Stimulated activated CD4-positive, alpha-beta T cell treated with anti-CD3 and anti-CD28 coated beads, Interleukin-2, amount 100 ng/mL, for 48 hours (primary cell): ENCODE results near the gene ZNRF2.
A peak's percentile ranks its signal among the peaks of the same experiment; 100 is the strongest.
"Not testable (repeated sequence)": the region's sequence is repeated elsewhere in the genome, so short reads cannot be mapped to it uniquely, and the experiment has no call there.

ENCODE experiments used
- DNase-seq, 2 donors: peaks; one replicate each; pipeline ENCODE4 v3.0.0-alpha.2; 2020

ZNRF2 gene

DNA sequence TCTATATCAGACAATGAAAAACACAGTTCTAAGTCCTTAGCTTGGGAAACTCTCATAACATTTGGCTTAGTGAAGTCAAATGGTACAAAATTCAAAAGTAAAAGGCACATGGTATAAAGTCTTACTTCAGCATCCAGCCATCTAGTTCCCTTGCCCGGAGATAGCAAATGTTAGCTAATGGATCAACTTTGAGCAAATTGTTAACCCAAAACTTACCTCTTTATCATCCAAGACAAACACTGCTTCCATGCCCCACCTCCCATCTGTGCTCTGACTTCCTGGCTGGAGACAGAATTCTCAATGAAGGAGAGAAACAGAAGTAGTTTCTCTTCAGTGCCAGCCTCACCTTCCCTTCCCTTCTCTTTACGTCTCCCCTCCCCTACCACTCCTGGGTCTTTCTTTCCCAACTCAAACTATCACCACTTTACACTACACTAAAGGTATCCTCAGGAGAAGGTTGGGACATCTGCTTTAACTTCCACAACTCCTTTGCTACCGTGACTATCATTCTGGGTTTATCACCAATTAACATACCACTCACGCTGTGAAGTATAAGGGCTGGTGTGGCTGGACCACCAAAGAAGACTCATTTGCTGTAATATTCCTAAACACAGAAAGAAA, 21.2 kb upstream of the ZNRF2 start:
- DNase-seq, result no peak

DNA sequence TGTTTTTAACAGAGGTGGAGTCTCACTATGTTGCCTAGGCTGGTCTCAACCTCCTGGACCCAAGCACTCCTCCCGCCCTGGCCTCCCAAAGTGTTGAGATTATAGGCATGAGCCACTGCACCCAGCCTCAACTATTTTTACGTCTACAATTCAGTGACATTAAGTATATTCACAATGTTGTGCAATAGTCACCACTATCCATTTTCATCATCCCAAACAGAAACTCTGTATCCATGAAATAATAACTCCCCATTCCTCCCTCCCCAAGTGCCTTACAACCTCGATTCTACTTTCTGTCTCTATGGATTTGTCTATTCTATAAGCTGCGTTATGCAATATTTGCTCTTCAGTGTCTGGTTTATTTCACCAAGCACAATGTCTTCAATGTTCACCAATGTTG, 20.3 kb upstream of the ZNRF2 start:
- no peak for DNase-seq

DNA sequence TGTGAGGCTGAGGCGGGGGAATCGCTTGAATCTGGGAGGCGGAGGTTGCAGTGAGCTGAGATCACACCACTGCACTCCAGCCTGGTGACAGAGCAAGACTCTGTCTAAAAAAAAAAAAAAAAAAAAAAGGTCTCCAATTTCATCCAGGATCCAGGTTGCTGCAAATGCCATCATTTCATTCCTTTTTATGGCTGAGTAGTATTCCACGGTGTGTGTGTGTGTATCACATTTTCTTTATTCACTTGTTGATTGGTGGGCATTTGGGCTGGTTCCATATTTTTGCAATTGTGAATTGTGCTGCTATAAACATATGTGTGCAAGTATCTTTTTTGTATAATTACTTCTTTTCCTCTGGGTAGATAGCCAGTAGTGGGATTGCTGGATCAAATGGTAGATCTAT, 19.2 kb upstream of the ZNRF2 start:
- DNase-seq, result not testable (repeated sequence)

DNA sequence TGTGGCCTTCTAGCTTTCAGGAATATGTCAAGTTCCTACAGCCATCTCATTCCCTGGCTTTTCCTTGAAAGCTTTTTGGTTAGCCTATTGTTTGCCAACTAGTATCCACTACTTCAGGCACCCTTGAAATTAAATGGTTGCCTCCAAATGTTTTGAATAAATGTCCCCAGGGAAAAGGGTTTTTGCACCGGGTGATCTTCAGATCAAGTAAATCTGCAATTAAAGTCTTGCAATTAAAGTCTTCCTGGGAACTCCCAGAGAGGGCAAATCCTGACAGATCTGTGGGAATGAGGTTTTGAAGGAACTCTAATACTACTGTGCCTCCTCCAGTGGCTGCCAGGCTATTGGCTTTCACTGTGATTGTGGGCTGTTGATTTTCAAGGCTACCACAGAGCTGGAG, 17.7 kb upstream of the ZNRF2 start:
- DNase-seq, result no peak

DNA sequence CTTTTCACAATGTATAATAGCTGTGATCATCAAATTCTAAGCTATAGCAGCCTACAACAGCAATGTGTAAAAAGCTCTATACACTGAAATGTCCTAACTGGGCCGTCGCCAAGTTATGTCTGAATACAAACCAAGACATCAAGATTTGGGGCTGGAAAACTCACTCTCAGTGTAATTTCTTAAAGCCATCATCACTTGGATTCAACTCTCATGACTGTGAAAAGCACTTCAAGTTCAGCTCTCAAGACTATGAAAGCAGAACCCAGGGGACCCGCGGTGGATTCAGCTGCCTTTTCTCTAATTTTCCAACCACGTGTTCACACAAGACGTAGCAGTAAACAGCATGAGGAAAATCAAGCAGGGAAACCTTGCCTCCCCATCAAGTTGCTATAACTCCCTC, 15.8 kb upstream of the ZNRF2 start:
- DNase-seq, result no peak

DNA sequence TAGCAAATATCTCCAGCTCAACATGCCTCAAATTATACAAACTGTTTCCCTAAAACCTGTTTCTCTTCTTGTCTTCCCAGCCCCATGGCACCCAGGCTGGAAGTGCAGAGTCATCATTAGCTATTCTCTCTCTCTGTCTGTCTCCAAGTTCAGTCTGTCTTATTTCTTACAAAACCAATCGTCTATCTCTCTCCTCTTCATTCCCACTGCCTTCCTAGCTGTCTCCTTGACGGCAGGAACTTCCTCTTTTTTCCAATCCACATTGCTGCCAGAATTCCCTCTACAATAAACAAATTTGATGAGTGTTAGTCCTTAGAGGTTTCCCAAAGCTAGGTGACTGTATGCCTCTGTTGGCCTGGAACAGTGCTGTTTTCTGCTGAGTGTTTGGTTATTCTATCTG, 14.9 kb upstream of the ZNRF2 start:
- DNase-seq, result no peak

DNA sequence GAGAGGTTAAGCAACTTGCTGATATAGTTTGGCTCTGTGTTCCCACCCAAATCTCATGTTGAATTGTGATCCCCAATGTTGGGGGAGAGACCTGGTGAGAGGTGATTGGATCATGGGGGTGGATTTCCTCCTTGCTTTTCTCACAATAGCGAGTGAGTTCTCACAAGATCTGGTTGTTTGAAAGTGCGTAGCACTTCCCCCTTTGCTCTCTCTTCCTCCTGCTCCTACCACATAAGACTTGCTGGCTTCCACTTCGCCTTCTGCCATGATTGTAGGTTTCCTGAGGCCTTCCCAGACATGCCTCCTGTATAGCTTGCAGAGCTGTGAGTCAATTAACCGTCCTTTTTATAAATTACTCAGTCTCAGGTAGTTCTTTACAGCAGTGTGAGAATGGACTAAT, 13.5 kb upstream of the ZNRF2 start:
- DNase-seq, result no peak

DNA sequence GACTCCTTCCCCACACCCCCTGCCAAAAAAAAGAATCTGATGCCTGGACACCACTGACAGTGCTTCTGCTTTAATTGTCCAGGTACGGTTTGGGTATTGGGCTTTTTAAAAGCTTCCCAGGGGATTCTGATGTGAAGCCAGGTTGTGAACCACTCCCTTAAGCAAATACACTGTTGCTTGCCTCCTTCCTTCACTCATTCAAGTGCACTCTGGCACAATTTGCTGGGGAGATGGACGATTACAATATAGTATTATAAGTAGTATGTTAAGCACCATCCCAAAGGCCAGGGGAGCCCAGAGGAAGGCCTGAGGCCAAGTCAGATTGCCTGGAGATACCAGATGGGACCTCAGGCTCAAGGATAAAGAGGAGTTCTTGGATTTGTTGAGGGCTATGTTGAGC, 12.3 kb upstream of the ZNRF2 start:
- no peak for DNase-seq

DNA sequence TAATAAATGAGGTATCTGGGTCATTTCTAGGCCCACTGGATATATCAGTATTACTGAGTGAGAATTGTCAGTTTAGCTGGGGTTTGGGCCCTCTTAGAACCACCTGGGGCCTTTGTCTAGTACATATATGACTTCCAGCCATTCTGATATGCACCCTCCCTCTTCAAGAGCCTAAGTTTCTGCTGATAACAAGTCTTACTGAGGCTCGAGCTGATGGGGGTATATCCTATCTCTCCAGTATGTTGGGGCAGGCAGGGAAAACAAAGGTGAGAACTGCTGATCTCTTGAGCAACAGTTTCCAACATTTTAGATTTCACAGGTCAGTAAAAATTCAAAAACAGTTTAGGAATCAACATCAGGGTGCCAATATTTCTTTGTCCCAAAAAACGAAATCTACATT, 10.8 kb upstream of the ZNRF2 start:
- no peak for DNase-seq

DNA sequence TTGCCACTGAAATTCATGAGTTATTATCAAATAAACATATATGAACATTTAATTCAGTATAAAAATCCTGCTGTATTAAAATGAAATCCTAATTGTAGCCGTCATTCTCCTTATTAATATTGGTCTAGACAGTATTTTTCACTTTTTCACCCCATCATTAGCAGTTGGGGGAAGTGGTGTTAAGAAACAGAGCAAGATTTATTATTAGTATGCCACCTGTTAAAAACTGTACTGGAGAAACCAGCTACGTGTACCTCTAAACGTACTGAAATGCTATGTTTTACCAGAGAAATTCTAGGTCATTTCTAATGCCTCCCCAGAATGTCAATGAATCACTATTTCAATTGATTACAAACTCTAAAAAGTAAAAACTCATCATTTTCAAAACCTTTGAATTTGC, 9.8 kb upstream of the ZNRF2 start:
- no peak for DNase-seq

DNA sequence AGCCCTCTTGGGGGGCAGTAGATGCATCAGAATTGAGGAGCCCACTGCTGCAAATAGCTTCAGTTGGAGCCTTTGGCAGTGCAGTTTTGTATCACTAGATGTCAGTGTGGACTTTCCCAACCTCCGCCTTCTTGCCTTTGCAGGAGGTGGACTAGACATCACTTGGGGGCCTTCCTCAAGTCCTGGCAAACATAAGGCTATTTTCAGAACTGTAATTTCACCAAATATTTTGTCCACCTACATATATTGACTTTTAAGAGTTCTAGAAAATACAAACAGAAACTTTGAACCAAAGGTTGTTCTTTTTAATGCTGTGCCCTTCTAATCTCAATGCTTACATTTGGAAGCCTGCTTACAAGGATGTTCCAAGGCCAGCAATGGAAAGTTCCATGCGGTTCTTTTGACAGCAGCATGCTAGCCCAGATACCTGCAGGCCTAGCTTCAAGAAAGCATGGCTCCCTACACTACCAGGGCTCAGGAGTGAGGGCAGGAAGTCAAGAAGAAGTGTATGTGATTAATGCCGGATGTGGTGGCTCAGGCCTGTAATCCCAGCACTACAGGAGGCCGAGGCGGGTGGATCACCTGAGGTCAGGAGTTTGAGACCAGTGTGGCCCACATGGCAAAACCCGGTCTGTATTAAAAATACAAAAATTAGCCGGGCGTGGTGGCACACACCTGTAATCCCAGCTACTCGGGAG, 8.0 kb upstream of the ZNRF2 start:
- DNase-seq, result peak; percentile 32 to 36

DNA sequence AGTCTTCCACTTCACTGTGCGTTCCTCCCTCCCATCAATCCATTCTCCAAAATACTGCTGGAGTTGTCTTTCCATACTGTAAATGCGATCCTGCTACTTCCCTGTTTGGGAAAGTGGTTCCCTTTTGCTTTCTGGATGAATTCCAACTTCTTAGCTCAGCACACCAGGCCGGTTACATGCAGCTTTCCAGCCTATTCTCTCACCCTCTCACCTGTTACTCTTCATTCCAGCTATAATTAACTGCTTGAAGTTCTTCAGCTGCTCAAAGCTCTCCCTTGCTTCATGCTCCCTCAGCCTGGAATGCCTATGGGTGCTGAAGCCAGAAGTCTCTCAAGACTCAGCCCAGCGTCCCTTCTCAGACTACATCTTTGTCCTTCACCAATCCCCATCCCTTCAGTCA, 6.0 kb upstream of the ZNRF2 start:
- no peak for DNase-seq

DNA sequence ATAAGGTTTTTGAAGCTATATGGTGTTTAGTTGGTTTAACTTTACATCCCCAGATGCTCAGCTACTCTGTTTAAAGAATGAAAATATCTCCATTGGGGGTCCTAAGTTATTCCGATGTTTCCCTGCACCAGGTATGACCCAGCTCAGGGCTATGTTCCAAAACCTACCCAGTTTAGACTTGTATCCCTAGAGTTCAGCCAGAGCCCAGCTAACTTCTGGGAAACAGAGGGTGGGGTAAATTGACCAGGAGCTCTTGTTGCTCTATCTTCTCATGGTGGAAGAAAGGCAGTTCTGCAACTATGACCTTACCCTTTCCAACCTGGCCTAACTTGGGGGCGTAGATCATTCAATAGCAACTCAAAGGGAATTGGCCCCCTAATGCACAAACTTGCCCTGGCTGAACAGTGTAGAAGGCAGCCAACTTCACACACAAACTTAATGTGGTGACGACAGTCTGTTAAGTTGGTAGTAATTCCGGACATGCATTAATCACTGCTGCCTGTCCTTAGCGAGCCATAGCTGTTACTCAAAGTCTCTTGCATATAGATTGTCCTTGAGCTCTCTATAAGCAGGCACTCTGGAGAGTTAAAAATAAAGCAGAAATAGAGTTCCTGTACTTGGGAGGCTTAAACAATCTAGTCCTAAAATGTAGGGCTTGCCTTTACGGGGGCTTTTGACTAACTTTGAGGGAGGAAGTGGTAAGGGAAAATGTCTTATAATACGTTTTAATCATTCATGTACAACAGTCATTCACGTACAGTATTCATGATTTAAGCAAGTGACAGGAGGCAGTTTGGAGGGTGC, 5.3 kb upstream of the ZNRF2 start:
- DNase-seq, result no peak

DNA sequence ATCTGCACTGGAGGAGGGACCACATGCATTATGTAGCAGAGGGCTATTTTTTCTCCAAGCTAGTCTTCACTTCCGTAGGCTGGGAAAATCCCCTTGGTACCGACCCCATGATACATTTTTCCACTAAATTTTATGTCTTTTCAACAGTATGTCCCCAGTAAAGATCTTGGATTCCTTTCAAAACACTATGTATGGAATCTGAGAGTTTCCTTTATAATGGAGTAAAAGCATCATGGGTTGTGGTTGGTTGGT, 4.8 kb upstream of the ZNRF2 start:
- no peak for DNase-seq

DNA sequence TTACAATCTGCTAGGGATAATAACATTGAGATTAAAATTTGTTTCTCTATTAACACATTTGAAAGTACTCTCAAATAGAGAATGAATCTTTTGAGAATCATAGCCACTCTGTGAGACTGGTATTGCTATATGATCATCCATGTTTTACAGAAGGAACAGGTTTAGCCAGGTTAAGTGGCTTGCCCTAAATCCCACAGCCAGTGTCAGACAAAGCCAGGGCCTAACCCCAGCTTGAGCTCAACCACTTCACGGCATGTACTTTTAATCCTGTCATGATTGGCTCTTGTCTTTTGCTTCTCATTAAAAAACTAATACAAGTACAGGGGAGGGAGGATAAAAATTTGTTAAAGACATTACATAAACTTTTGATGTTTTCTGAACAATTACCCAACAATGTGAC, 3.8 kb upstream of the ZNRF2 start:
- no peak for DNase-seq

DNA sequence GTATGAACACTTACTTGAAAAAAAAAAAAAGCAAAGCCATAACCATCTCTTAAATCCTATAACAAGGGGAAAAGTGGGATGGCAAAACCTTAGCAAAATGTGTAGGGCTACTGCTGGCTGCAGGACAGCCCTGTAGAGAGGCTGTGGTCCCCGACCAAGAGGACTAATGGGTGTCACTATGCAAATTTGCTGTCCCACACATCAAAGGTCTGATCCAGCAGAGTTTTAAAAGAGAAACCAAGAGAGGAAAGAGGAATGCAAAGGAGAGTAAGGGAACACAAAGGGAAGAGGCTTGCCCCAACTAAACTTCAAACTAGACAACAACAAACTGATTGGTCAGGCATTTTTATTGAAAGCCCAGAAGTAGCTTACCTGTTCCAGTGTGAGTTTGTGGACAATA, 3.1 kb upstream of the ZNRF2 start:
- DNase-seq, result no peak

DNA sequence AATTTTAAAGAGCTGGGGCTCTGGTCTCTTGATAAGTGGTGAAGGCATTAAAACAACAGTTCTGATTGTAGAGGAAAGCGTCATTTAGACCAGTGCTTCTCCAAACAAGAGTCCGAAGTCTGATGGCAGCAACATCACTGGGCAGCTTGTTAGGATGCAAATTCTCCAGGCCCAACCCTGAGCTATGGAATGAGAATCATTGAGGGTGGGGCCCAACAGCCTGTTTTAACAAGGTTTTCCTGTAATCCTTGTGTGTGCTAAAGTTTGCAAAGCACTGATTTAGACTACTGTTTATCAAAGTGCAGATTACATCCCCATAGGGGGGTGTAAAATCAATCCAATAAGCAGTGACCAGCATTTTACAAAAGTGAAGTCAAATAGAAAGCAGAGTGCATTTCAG, 2.6 kb upstream of the ZNRF2 start:
- no peak for DNase-seq

DNA sequence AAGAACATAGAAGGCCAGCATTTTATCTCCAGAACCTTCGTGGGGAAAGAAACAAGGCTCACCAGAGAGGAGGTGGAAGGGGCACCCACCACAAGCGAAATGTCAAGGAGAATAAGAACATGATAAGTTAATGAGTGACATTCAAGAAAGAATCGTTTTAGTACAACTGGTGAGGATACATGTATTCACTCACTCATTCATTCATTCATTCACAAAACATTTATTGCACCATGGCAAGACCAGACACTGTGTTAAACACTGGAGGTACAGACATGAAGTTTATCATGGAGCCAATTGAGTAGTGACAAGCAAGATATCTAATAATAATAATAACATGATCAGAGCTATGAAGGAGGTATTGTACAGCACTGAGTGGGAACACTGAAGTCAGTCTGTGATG, 1.7 kb upstream of the ZNRF2 start:
- no peak for DNase-seq

DNA sequence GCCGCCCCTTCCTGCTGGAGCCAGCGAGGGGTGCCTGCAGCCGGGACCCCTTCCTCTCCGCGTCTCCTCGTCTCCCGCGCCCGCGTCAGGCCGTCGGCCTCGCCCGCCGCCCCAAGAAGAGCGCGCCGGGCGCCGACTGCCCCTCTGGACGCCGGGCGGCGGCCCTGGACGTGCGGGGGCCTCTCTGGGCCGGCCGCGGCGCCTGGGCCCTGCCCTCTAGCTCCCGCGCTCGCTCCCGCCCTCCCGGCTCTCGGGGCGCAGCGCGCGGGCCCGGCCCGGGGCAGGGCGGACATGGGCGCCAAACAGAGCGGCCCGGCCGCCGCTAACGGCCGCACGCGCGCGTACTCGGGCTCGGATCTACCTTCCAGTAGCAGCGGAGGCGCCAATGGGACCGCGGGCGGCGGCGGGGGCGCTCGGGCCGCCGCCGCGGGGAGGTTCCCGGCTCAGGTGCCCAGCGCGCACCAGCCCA, 704 bp downstream of the ZNRF2 start:
- peak in 1 of 2 donors; percentile 15 for DNase-seq

DNA sequence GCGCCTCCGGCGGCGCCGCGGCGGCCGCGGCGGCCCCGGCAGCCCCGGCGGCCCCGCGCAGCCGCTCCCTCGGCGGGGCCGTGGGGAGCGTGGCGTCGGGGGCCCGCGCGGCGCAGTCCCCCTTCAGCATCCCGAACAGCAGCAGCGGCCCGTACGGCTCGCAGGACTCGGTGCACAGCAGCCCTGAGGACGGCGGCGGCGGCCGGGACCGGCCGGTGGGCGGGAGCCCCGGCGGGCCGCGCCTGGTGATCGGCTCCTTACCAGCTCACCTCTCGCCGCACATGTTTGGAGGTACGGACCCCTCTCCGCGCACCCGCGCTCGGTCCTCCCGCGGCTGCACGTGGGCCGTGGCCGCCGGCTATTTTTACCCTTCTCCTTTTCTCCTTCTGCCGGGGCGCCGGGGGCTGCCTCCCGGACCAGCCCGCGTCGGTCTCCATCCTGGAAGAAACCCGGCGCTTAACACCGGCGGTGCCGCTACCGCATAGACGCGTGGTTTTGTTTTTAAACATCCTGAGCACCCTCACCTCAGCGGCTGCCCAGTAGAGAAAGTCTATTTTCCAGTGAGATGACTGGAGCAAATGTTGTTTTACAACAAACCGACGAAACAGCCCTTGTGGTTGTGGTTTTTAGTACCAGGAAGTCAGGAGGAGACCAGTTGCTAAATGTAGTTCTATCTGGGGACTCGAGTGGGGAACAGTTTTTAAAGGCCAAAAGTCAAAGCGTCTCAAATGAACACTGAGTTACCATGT, 1.3 kb downstream of the ZNRF2 start:
- DNase-seq, result peak; percentile 42 to 52

DNA sequence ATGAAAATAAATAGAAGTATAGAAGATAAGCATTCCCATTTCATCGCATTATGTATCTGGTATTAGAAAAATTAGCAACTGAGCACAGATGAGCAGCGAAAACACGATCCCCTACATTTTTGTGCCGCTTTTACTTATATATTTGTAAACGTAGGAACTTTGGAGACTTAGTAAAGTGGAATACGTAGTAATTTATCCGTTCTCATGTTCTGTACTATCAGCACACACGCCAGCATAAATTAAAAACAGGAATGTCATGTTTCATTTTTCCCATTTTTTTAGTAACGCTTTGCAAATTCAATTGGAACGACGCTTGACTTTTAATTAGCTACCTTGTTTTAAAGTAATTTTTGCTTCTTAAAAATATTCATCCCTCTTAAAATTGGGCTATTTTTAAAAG, 2.4 kb downstream of the ZNRF2 start:
- no peak for DNase-seq

DNA sequence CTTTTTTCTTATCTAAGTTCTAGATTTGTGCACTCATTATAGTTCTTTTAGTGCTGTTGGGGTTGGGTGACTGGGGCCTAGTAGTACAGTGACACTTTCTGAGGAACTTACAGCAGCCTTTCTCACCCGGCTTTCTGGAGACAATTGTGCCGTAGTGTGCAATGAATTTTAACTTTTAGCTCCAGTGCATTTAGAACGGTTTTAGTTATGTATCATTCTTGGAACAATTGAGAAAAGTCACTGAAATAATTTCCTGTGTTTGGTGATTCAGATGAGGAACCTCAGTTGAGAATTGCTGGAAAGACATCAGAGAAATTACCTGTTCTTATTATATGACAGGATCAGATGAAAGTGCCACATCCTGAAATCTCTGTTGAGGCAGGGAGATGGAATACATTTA, 3.2 kb downstream of the ZNRF2 start:
- DNase-seq, result not testable (repeated sequence)

DNA sequence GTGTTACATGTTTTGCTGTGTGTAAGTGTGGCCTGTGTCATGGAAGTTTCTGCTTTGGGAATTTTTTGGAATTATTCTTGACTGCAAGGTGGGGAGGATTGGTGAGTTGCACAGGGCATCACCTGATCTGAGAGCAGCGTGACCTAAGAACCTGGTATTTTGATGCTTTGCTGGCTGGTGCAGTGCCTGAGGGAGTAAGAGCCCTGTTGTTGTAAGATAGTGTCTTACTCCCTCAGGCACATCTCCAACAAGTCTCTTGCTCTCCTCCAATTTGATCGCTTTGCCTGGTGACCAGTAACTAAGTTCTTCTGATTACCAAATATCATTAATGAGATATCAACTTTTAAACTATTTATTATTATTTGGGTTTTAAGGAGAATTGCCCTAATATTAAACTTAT, 5.2 kb downstream of the ZNRF2 start:
- DNase-seq, result not testable (repeated sequence)

DNA sequence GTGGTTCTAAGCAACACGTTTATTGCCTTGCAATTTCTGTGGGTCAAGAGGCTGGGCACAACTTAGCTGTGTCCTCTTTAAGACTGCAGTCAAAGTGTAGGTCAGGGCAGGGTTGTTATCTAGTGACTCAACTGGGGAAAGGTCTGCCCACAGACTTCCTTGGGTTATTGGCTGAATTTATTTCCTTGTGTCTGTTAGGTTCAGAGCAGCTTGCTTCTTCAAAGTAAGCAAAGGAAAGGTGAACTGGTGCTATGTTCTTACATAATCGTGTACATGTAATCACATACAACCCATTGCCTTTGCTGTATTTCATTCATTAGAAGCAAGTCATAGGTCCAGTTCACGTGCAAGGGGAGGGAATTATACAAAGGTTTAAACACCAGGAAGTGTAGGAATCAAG, 5.9 kb downstream of the ZNRF2 start:
- DNase-seq, result not testable (repeated sequence)
